IPS-11a (cell line): ENCODE measurements around the gene IFFO2.

Source experiments
- H3K4me3 ChIP-seq: one replicate; pipeline ENCODE4 v1.5.1; 2013; ENCODE audit warnings: low read depth, low read length, control low read depth

The IFFO2 gene

GRCh38 chr1:18921516-18922251 is 34.8 kb downstream of the IFFO2 start:
- no peak overlapping the region for H3K4me3 ChIP-seq

GRCh38 chr1:18920931-18921330 is 35.5 kb downstream of the IFFO2 start:
- no peak overlapping the region for H3K4me3 ChIP-seq

GRCh38 chr1:18919956-18920355 is 36.5 kb downstream of the IFFO2 start:
- no peak overlapping the region for H3K4me3 ChIP-seq

- H3K4me3 ChIP-seq, result no peak overlapping the region
These were observed 37.1 kb downstream of the IFFO2 start for GRCh38 chr1:18919197-18919905.

- no peak overlapping the region for H3K4me3 ChIP-seq
These were observed 38.1 kb downstream of the IFFO2 start for GRCh38 chr1:18918417-18918816.

GRCh38 chr1:18917071-18917799 is 39.2 kb downstream of the IFFO2 start:
- H3K4me3 ChIP-seq, result no peak overlapping the region

GRCh38 chr1:18915341-18915740 is 41.1 kb downstream of the IFFO2 start:
- H3K4me3 ChIP-seq, result no peak overlapping the region

- H3K4me3 ChIP-seq, result no peak overlapping the region
These were observed 43.2 kb downstream of the IFFO2 start for GRCh38 chr1:18913065-18913835.

GRCh38 chr1:18912550-18912949 is 43.9 kb downstream of the IFFO2 start:
- H3K4me3 ChIP-seq, result no peak overlapping the region

- H3K4me3 ChIP-seq, result no peak overlapping the region
These were observed 47.3 kb downstream of the IFFO2 start for GRCh38 chr1:18908911-18909771.

GRCh38 chr1:18907917-18908845 is 48.3 kb downstream of the IFFO2 start:
- H3K4me3 ChIP-seq, result no peak overlapping the region

- no peak overlapping the region for H3K4me3 ChIP-seq
These were observed 49.2 kb downstream of the IFFO2 start for GRCh38 chr1:18907021-18907916.

- H3K4me3 ChIP-seq, result peak overlapping the region; percentile 53
These were observed 53.2 kb downstream of the IFFO2 start for GRCh38 chr1:18903291-18903756.

GRCh38 chr1:18902523-18903290 is 53.8 kb downstream of the IFFO2 start, which contains the start of gene ALDH4A1:
Gene ALDH4A1 (minus strand): TSS chr1:18902555. CDS start chr1:18902523, 32 bp downstream.
- H3K4me3 ChIP-seq, result peak within 1 kb of the TSS; percentile 53

- peak overlapping the region; percentile 53 for H3K4me3 ChIP-seq
These were observed 54.4 kb downstream of the IFFO2 start for GRCh38 chr1:18901952-18902522.

GRCh38 chr1:18901147-18901951 is 55.1 kb downstream of the IFFO2 start:
- H3K4me3 ChIP-seq, result peak overlapping the region; percentile 53
